ENCODE results near the gene SASS6. TPM values are rescaled to one million over a fixed set of nuclear protein-coding genes. Genes with fewer than 3 reads are reported as not detected.

Gene SASS6
- total and polyA plus RNA-seq, 2 donors (not counting 3 experiments of a cell fraction or from before 2014, with no cell fraction given) = 0.44 to 7.3 TPM

DNA sequence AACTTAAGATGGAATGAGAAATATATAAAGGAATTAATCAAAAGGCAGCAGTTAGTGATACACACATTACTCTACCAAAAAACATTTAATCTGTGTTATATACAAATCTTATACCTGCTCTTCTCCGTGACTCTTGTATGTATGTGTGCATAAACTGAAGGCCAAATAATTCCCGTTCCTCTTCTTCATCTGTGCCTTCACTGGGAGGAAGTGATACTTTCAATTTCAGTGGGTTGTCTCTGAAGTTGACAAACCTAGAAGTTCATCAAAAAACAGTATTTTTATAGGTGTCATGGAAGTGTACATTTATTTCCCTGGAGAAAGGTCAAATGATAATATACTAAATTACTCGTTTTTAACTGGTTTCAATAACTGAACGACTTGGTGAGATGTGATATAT lies 19.5 kb upstream of the SASS6 start:
- dilution Hi-C loops (cut with MboI; ENCODE audit: extremely low pct_ligation_motif_present, low sequenced_read_pairs) = no loop called here
- CTCF ChIA-PET = interaction anchor here (3.8 kb wide), 1 partner anchor 307 kb away, joined by 11 read pairs; no protein-coding TSS in a partner anchor
- TF ChIP-seq GATA2 (IDR thresholded peaks at IDR 0.05; ENCODE audit: insufficient read depth, insufficient read length, low read depth, low read length) = no peak
- no peak for TF ChIP-seq POLR2A (IDR thresholded peaks at IDR 0.05; ENCODE audit: low read depth, low read length)
- TF ChIP-seq FOS (IDR thresholded peaks at IDR 0.05; ENCODE audit: borderline replicate concordance, insufficient read depth, low read length) = no peak
- TF ChIP-seq, protein P1, sequence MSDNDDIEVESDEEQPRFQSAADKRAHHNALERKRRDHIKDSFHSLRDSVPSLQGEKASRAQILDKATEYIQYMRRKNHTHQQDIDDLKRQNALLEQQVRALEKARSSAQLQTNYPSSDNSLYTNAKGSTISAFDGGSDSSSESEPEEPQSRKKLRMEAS (IDR thresholded peaks at IDR 0.05; ENCODE audit: insufficient read depth, insufficient read length) = no peak
- no peak for TF ChIP-seq POLR2AphosphoS5 (IDR thresholded peaks at IDR 0.05; ENCODE audit: insufficient read depth, low read depth, low read length)
- TF ChIP-seq JUN (IDR thresholded peaks at IDR 0.05; ENCODE audit: borderline replicate concordance, insufficient read depth, insufficient read length, low read depth) = no peak
- TF ChIP-seq MYC (IDR thresholded peaks at IDR 0.05; ENCODE audit: low read depth, low read length) = no peak
- TF ChIP-seq, protein P2, sequence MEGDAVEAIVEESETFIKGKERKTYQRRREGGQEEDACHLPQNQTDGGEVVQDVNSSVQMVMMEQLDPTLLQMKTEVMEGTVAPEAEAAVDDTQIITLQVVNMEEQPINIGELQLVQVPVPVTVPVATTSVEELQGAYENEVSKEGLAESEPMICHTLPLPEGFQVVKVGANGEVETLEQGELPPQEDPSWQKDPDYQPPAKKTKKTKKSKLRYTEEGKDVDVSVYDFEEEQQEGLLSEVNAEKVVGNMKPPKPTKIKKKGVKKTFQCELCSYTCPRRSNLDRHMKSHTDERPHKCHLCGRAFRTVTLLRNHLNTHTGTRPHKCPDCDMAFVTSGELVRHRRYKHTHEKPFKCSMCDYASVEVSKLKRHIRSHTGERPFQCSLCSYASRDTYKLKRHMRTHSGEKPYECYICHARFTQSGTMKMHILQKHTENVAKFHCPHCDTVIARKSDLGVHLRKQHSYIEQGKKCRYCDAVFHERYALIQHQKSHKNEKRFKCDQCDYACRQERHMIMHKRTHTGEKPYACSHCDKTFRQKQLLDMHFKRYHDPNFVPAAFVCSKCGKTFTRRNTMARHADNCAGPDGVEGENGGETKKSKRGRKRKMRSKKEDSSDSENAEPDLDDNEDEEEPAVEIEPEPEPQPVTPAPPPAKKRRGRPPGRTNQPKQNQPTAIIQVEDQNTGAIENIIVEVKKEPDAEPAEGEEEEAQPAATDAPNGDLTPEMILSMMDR (IDR thresholded peaks at IDR 0.05; ENCODE audit: extremely low read depth in 1 of 2, insufficient read depth in 1 of 2, low read depth in 1 of 2, low read length in 2 of 2) = no peak
- no peak for TF ChIP-seq EZH2 (IDR thresholded peaks at IDR 0.05; ENCODE audit: borderline replicate concordance, low read depth, low read length, severe bottlenecking)

More for the DNA sequence above, 19.5 kb upstream of the SASS6 start:
- Histone ChIP-seq H2AFZ (ENCODE audit: low read depth, low read length) (no peak overlapping the region), H3K4me2 (ENCODE audit: insufficient read depth, low read length) (no peak overlapping the region), H3K27ac (ENCODE audit: insufficient read depth, low read depth, low read length) (no peak overlapping the region), H3K9me3 (replicated peaks; ENCODE audit: control insufficient read depth, insufficient read depth, low read length) (no peaks in the 10 kb centered on the region), H3K9me1 (replicated peaks; ENCODE audit: control insufficient read depth, extremely low read depth, insufficient read depth, low read length) (no peaks in the 10 kb centered on the region), H3K79me2 (ENCODE audit: control insufficient read depth, insufficient read depth, low read length) (no peaks in the 10 kb centered on the region), H3K4me1 (ENCODE audit: control insufficient read depth, extremely low read depth, insufficient read depth, low read length) (no peaks in the 10 kb centered on the region), H3K9ac (replicated peaks; ENCODE audit: extremely low read depth, insufficient read depth, low read length) (no peak overlapping the region), H4K20me1 (replicated peaks; ENCODE audit: control insufficient read depth, extremely low read depth, insufficient read depth, low read length) (no peaks in the 10 kb centered on the region), H3K36me3 (ENCODE audit: control insufficient read depth in 2 of 2, extremely low read depth in 1 of 2, insufficient read depth in 2 of 2, low read length in 2 of 2) (peaks cover 2% of the 10 kb centered on the region in 2 experiments), H3K27me3 (ENCODE audit: control insufficient read depth in 2 of 2, insufficient read depth in 2 of 2, low read length in 2 of 2) (no peaks in the 10 kb centered on the region), H3K4me3 (replicated peaks in 1 of 3; ENCODE audit: insufficient read depth in 1 of 3, low read depth in 1 of 3, low read length in 3 of 3) (no peak overlapping the region)
- no peak for FAIRE-seq
- no peak for DNase-seq (ENCODE audit: low read depth, low spot score)
- no TSS peak for BruUV-seq (replicated peaks)
- intact Hi-C loops (cut with micrococcal nuclease) = no loop called here
- POLR2A ChIA-PET = no interaction called here
